Measurements from ENCODE around the gene SERPINB10. TPM values are rescaled to one million over a fixed set of nuclear protein-coding genes. Genes with fewer than 3 reads are reported as not detected.

Gene SERPINB10
- total RNA-seq, 1 donor from 2014 or later = not detected

DNA sequence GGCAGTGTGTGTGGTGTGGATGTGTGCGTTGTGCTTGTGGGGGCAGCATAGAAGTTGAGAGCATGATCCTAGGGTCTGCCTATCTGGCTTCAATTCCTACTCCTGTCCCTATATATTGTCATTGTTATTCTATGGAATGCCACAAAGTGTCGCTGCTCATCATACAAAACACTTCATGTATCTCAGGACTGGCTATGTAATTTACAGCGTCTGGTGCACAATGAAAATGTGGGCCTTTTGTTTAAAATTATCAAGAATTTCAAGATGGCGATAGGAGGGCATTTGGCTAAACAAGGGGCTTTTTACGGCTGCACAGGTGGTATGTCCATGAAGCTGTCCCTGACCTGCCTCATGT is 16.8 kb upstream of the SERPINB10 start:
- intact Hi-C loops (cut with micrococcal nuclease) = loop anchor here (1.0 kb wide), 2 partner anchors 45 to 88 kb away; no protein-coding TSS in a partner anchor
- ChIA-PET CTCF (no interaction called here), POLR2A (no interaction called here)
- Mint-ChIP-seq H3K4me1 (no peaks in the 10 kb centered on the region), H3K36me3 (ENCODE audit: low read depth) (no peaks in the 10 kb centered on the region), H3K4me3 (no peak overlapping the region), H3K27me3 (peaks cover 9% of the 10 kb centered on the region), H3K9me3 (no peaks in the 10 kb centered on the region), H3K27ac (no peak overlapping the region)
- TF ChIP-seq, protein P1, sequence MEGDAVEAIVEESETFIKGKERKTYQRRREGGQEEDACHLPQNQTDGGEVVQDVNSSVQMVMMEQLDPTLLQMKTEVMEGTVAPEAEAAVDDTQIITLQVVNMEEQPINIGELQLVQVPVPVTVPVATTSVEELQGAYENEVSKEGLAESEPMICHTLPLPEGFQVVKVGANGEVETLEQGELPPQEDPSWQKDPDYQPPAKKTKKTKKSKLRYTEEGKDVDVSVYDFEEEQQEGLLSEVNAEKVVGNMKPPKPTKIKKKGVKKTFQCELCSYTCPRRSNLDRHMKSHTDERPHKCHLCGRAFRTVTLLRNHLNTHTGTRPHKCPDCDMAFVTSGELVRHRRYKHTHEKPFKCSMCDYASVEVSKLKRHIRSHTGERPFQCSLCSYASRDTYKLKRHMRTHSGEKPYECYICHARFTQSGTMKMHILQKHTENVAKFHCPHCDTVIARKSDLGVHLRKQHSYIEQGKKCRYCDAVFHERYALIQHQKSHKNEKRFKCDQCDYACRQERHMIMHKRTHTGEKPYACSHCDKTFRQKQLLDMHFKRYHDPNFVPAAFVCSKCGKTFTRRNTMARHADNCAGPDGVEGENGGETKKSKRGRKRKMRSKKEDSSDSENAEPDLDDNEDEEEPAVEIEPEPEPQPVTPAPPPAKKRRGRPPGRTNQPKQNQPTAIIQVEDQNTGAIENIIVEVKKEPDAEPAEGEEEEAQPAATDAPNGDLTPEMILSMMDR (IDR thresholded peaks at IDR 0.05) = no peak
- ATAC-seq (ENCODE audit: low read depth) (no peak), DNase-seq (no peak)

DNA sequence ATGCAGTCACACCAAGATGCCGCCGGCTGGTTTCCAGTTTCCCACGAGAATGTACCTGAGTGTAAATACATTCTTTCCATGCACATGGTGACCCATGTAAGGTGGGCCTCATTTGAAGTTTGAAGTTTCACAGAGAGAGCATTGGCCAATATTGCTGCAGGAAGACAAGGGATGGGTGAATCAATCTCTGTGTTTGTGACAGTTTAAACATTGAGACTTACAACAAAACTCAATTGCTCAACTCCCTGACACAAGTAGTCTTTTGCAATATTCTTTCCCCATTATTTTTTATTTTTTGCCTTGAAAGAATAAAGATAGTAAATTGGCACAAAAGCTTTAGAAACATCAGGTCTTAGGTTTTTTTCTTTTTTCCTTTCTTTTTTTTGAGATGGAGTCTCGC is 15.2 kb upstream of the SERPINB10 start:
- H3K36me3 Mint-ChIP-seq (ENCODE audit: low read depth) = no peaks in the 10 kb centered on the region
- POLR2A ChIA-PET = no interaction called here
- CTCF ChIA-PET = no interaction called here
- TF ChIP-seq, protein P1 (IDR thresholded peaks at IDR 0.05) = no peak
- H3K4me3 Mint-ChIP-seq = no peak overlapping the region
- no peaks in the 10 kb centered on the region for H3K9me3 Mint-ChIP-seq
- DNase-seq = no peak
- peaks cover 5% of the 10 kb centered on the region for H3K27me3 Mint-ChIP-seq
- H3K4me1 Mint-ChIP-seq = no peaks in the 10 kb centered on the region
- no peak for ATAC-seq (ENCODE audit: low read depth)
- H3K27ac Mint-ChIP-seq = no peak overlapping the region
- intact Hi-C loops (cut with micrococcal nuclease) = no loop called here

DNA sequence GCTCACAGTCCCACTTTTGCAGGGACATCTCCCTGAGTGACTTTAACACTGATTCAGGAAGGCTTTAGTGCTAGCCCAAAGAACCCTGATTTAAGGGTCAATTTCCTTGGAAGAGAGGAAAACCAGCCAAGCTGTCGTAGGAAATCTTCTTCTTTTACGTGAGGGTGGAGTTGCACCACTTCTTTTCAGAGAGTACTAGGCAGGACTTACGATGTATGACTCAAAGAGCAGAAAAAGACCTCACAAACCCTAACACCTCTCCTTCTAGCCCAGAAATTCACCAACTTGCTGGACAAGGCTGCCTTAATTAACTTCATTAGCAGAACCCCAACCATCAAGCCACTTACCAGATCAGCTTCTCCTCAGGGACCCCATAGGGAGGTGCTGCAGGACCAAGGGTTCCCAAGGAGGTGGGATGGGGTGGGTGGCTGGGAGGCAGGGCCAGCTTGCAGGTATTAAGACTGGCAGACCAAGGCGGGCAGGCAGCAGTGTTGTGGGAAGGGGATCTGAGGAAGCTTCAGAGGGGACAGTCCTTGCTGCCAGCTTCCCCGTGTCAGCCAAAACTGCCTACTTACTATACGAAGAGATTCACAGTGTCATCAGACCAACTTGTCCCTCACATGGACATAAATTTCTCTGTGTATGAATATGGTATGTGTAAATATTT is 13.5 kb upstream of the SERPINB10 start:
- ChIA-PET CTCF (interaction anchor here (0.8 kb wide), 1 partner anchor 40 kb away, joined by 3 read pairs; no protein-coding TSS in a partner anchor), POLR2A (no interaction called here)
- DNase-seq (no peak), ATAC-seq (ENCODE audit: low read depth) (no peak)
- Mint-ChIP-seq H3K36me3 (ENCODE audit: low read depth) (no peaks in the 10 kb centered on the region), H3K4me3 (no peak overlapping the region), H3K27ac (no peak overlapping the region), H3K9me3 (no peaks in the 10 kb centered on the region), H3K4me1 (no peaks in the 10 kb centered on the region), H3K27me3 (peaks cover 8% of the 10 kb centered on the region)
- intact Hi-C loops (cut with micrococcal nuclease) = no loop called here
- TF ChIP-seq, protein P1 (IDR thresholded peaks at IDR 0.05) = no peak

DNA sequence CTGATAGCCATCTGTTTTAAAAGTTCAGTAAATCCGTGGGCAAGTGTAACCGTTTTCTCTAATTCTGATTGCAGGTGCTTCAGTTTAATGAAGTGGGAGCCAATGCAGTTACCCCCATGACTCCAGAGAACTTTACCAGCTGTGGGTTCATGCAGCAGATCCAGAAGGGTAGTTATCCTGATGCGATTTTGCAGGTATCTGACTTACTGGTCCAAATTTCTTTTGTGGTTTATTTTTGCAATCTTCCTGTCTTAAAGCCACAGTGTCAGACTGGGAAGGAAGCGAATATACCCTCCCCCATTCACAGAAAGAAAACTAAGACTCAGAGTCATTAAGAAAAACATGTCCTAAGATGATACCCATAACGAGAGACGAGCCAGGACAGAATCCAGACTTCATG is 12.6 kb upstream of the SERPINB10 start:
- intact Hi-C loops (cut with micrococcal nuclease) = no loop called here
- H3K4me1 Mint-ChIP-seq = no peaks in the 10 kb centered on the region
- peaks cover 8% of the 10 kb centered on the region for H3K27me3 Mint-ChIP-seq
- POLR2A ChIA-PET = no interaction called here
- TF ChIP-seq, protein P1 (IDR thresholded peaks at IDR 0.05) = no peak
- no peaks in the 10 kb centered on the region for H3K36me3 Mint-ChIP-seq (ENCODE audit: low read depth)
- no peak overlapping the region for H3K27ac Mint-ChIP-seq
- ATAC-seq (ENCODE audit: low read depth) (no peak), DNase-seq (no peak)
- CTCF ChIA-PET = no interaction called here
- H3K9me3 Mint-ChIP-seq = no peaks in the 10 kb centered on the region
- no peak overlapping the region for H3K4me3 Mint-ChIP-seq

DNA sequence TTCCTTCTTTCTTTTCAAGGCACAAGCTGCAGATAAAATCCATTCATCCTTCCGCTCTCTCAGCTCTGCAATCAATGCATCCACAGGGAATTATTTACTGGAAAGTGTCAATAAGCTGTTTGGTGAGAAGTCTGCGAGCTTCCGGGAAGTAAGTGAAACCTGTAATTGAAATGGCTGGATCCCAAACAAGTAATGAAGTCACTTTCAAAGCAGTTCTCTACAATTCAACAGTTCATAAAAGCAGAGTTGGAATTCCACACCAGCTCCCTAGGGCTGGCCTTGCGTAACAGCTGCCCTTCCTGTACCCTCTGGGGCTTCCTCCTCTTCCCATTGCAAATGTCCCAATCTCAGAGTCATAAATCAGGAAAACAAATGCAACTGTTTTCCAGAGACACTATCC is 10.7 kb upstream of the SERPINB10 start:
- Mint-ChIP-seq H3K36me3 (ENCODE audit: low read depth) (no peaks in the 10 kb centered on the region), H3K4me1 (no peaks in the 10 kb centered on the region), H3K27me3 (peaks cover 8% of the 10 kb centered on the region), H3K9me3 (no peaks in the 10 kb centered on the region), H3K27ac (no peak overlapping the region), H3K4me3 (no peak overlapping the region)
- ATAC-seq (ENCODE audit: low read depth) = no peak
- TF ChIP-seq, protein P1 (IDR thresholded peaks at IDR 0.05) = no peak
- POLR2A ChIA-PET = no interaction called here
- no peak for DNase-seq
- CTCF ChIA-PET = no interaction called here
- intact Hi-C loops (cut with micrococcal nuclease) = no loop called here

Measured in activated B cell treated with CpG ODN at 0.5 μM for 24 hours (primary cell).